H9 (cell line): Measurements from ENCODE around the gene LRRC74B. TPM values are rescaled to one million over a fixed set of nuclear protein-coding genes. Genes with fewer than 3 reads are reported as not detected.

Source experiments
- DNase-seq: peaks from one replicate; pipeline ENCODE4 v3.0.0-alpha.2; 2017
- H2AFZ ChIP-seq: one replicate; pipeline ENCODE4 v1.6.1; 2013; ENCODE audit warnings: mild to moderate bottlenecking, low read length, control low read depth, moderate library complexity
- H2AK5ac ChIP-seq: 2 replicates; pipeline ENCODE4 v1.6.1; 2013; ENCODE audit warnings: low read length, control low read depth, mixed read lengths; ENCODE audit not compliant: insufficient read length
- H2BK120ac ChIP-seq: one replicate; pipeline ENCODE4 v1.6.1; 2013; ENCODE audit warnings: low read depth, mild to moderate bottlenecking, low read length, control low read depth, inconsistent platforms; ENCODE audit not compliant: poor library complexity, severe bottlenecking
- H2BK12ac ChIP-seq: 2 replicates; pipeline ENCODE4 v1.6.1; 2013; ENCODE audit warnings: low read length, control low read depth, mixed read lengths, low read depth; ENCODE audit not compliant: insufficient read length
- H2BK15ac ChIP-seq: 2 replicates; pipeline ENCODE4 v1.6.1; 2013; ENCODE audit warnings: low read depth, low read length, control low read depth
- H2BK20ac ChIP-seq: one replicate; pipeline ENCODE4 v1.6.1; 2013; ENCODE audit warnings: low read depth, mild to moderate bottlenecking, low read length, control low read depth, inconsistent platforms; ENCODE audit not compliant: poor library complexity, severe bottlenecking
- H2BK5ac ChIP-seq: 2 replicates; pipeline ENCODE4 v1.6.1; 2013; ENCODE audit warnings: low read length, control low read depth, mixed read lengths; ENCODE audit not compliant: insufficient read length
- H3K14ac ChIP-seq: 2 replicates; pipeline ENCODE4 v1.6.1; 2013; ENCODE audit warnings: low read length, control low read depth; ENCODE audit not compliant: insufficient read depth
- H3K18ac ChIP-seq: 2 replicates; pipeline ENCODE4 v1.6.1; 2013; ENCODE audit warnings: low read depth, mild to moderate bottlenecking, mixed read lengths, low read length, control low read depth; ENCODE audit not compliant: insufficient read length
- H3K23ac ChIP-seq: 2 replicates; pipeline ENCODE4 v1.6.1; 2013; ENCODE audit warnings: low read length, control low read depth, mixed read lengths, low read depth; ENCODE audit not compliant: insufficient read length
- H3K23me2 ChIP-seq: 2 replicates; pipeline ENCODE4 v1.6.1; 2013; ENCODE audit warnings: low read depth, mild to moderate bottlenecking, mixed read lengths, low read length, control low read depth; ENCODE audit not compliant: insufficient read length, poor library complexity, severe bottlenecking
- H3K27ac ChIP-seq: 2 replicates; pipeline ENCODE4 v1.5.1; 2013; ENCODE audit warnings: low read length, control low read depth, mixed read lengths, low read depth; ENCODE audit not compliant: insufficient read length
- H3K27me3 ChIP-seq: 2 replicates; pipeline ENCODE4 v1.6.1; 2013; ENCODE audit warnings: low read length, control low read depth, inconsistent platforms; ENCODE audit not compliant: insufficient read depth
- H3K4ac ChIP-seq: 2 replicates; pipeline ENCODE4 v1.6.1; 2013; ENCODE audit warnings: low read depth, mild to moderate bottlenecking, control low read depth, inconsistent platforms, low read length, moderate library complexity
- H3K4me1 ChIP-seq: 2 replicates; pipeline ENCODE4 v1.6.1; 2013; ENCODE audit warnings: low read length, control low read depth, inconsistent platforms; ENCODE audit not compliant: insufficient read depth
- H3K4me2 ChIP-seq: 2 replicates; pipeline ENCODE4 v1.6.1; 2013; ENCODE audit warnings: low read length, control low read depth, mixed read lengths; ENCODE audit not compliant: insufficient read length, insufficient read depth
- H3K56ac ChIP-seq: 2 replicates; pipeline ENCODE4 v1.6.1; 2013; ENCODE audit warnings: low read depth, mild to moderate bottlenecking, mixed read lengths, low read length, control low read depth; ENCODE audit not compliant: insufficient read length
- H3K79me1 ChIP-seq: 2 replicates; pipeline ENCODE4 v1.6.1; 2013; ENCODE audit warnings: low read depth, mild to moderate bottlenecking, moderate library complexity, low read length, control low read depth, inconsistent platforms; ENCODE audit not compliant: insufficient read depth, poor library complexity, severe bottlenecking
- H3K79me2 ChIP-seq: 2 replicates; pipeline ENCODE4 v1.6.1; 2013; ENCODE audit warnings: low read length, control low read depth, inconsistent platforms; ENCODE audit not compliant: insufficient read depth
- H3K9ac ChIP-seq: 2 replicates; pipeline ENCODE4 v1.6.1; 2013; ENCODE audit warnings: low read length, control low read depth, mixed read lengths; ENCODE audit not compliant: insufficient read length; ENCODE audit errors: extremely low read depth
- H3K9me3 ChIP-seq: one replicate; pipeline ENCODE4 v1.6.1; 2013; ENCODE audit warnings: low read depth, low read length, inconsistent platforms; ENCODE audit not compliant: control insufficient read depth
- H3T11ph ChIP-seq: one replicate; pipeline ENCODE4 v1.6.1; 2013; ENCODE audit warnings: mild to moderate bottlenecking, low read length, control low read depth, inconsistent platforms
- H4K20me1 ChIP-seq: one replicate; pipeline ENCODE4 v1.6.1; 2013; ENCODE audit not compliant: control insufficient read depth, insufficient read length, insufficient read depth
- H4K5ac ChIP-seq: 2 replicates; pipeline ENCODE4 v1.6.1; 2013; ENCODE audit warnings: low read depth, mild to moderate bottlenecking, mixed read lengths, low read length, control low read depth; ENCODE audit not compliant: insufficient read length
- H4K8ac ChIP-seq: replicated peaks from 2 replicates; pipeline ENCODE4 v1.6.1; 2013; ENCODE audit warnings: low read length, control low read depth, mixed read lengths, low read depth; ENCODE audit not compliant: insufficient read length
- H4K91ac ChIP-seq: 2 replicates; pipeline ENCODE4 v1.6.1; 2013; ENCODE audit warnings: low read depth, mild to moderate bottlenecking, moderate library complexity, mixed read lengths, low read length, control low read depth; ENCODE audit not compliant: insufficient read length
- H3K27ac Mint-ChIP-seq, 3 experiments: 2 replicates in 2 of 3; 3 replicates in 1 of 3; pipeline ENCODE4 v1.8.0; 2020 to 2021; ENCODE audit warnings: mixed read lengths in 3 of 3, mild to moderate bottlenecking in 1 of 3, moderate library complexity in 1 of 3
- H3K27me3 Mint-ChIP-seq: 2 replicates; pipeline ENCODE4 v1.8.0; 2021; ENCODE audit warnings: low read depth, mild to moderate bottlenecking, moderate library complexity, mixed read lengths
- H3K36me3 Mint-ChIP-seq, 3 experiments: 2 replicates in 2 of 3; 3 replicates in 1 of 3; pipeline ENCODE4 v1.8.0; 2020 to 2021; ENCODE audit warnings: low read depth in 3 of 3, mixed read lengths in 3 of 3; ENCODE audit not compliant: insufficient read depth in 1 of 3
- H3K4me1 Mint-ChIP-seq, 2 experiments: 2 replicates each; pipeline ENCODE4 v1.8.0; 2020; ENCODE audit warnings: mixed read lengths in 2 of 2
- H3K4me3 Mint-ChIP-seq, 2 experiments: 2 replicates in 1 of 2; 3 replicates in 1 of 2; pipeline ENCODE4 v1.8.0; 2020 to 2021; ENCODE audit warnings: mild to moderate bottlenecking in 2 of 2, mixed read lengths in 2 of 2, moderate library complexity in 1 of 2
- H3K9me3 Mint-ChIP-seq, 2 experiments: 2 replicates in 1 of 2; 3 replicates in 1 of 2; pipeline ENCODE4 v1.8.0; 2020; ENCODE audit warnings: mild to moderate bottlenecking in 2 of 2, mixed read lengths in 2 of 2, moderate library complexity in 1 of 2
- WGBS: extraction: QIAGEN DNeasy Blood & Tissue Kit; methylation state at CpG from one replicate; pipeline ENCODE4 v1.1.7; 2013; ENCODE audit warnings: missing lambda C conversion rate, low lambda C conversion rate, mixed read lengths; ENCODE audit not compliant: insufficient read length; ENCODE audit errors: extremely low coverage; 5-methylcytosine and 5-hydroxymethylcytosine counted together
- total RNA-seq: library from RNA; stranded (reverse); gene quantifications from 2 replicates; pipeline ENCODE4 v1.2.1, GENCODE V29; 2021
- TF ChIP-seq, protein P1 (sequence below): fragments of 200-600 bp; sonication (generic); conservative IDR thresholded peaks from 3 replicates; pipeline ENCODE4 v1.8.0; 2021; ENCODE audit warnings: antibody characterized with exemption, mild to moderate bottlenecking

Gene LRRC74B
- total RNA-seq, 1 experiment from 2014 or later, result not detected

- peak overlapping the region in 1 of 2 experiments; percentile 53; a peak in 4 of 5 replicates for H3K4me3 Mint-ChIP-seq
- TF ChIP-seq, protein P1, sequence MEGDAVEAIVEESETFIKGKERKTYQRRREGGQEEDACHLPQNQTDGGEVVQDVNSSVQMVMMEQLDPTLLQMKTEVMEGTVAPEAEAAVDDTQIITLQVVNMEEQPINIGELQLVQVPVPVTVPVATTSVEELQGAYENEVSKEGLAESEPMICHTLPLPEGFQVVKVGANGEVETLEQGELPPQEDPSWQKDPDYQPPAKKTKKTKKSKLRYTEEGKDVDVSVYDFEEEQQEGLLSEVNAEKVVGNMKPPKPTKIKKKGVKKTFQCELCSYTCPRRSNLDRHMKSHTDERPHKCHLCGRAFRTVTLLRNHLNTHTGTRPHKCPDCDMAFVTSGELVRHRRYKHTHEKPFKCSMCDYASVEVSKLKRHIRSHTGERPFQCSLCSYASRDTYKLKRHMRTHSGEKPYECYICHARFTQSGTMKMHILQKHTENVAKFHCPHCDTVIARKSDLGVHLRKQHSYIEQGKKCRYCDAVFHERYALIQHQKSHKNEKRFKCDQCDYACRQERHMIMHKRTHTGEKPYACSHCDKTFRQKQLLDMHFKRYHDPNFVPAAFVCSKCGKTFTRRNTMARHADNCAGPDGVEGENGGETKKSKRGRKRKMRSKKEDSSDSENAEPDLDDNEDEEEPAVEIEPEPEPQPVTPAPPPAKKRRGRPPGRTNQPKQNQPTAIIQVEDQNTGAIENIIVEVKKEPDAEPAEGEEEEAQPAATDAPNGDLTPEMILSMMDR, result no peak
These were observed 14.9 kb upstream of the LRRC74B start for GRCh38 chr22:21030621-21031544.

More at GRCh38 chr22:21030621-21031544, 14.9 kb upstream of the LRRC74B start:
- Histone ChIP-seq H2BK15ac (no peak overlapping the region), H3K56ac (no peak overlapping the region), H3K79me1 (no peaks in the 10 kb centered on the region), H3K18ac (no peak overlapping the region), H3T11ph (no peak overlapping the region), H4K91ac (no peak overlapping the region), H3K9ac (no peak overlapping the region), H2BK12ac (no peak overlapping the region), H3K23ac (no peak overlapping the region), H4K5ac (no peak overlapping the region), H3K14ac (no peak overlapping the region), H3K23me2 (no peaks in the 10 kb centered on the region), H3K27me3 (peaks cover 3% of the 10 kb centered on the region; the same call in 1 of the 2 replicates), H4K8ac (no peak overlapping the region), H2BK20ac (no peak overlapping the region), H3K4me1 (no peaks in the 10 kb centered on the region; the same call in 1 of the 2 replicates), H2BK5ac (no peak overlapping the region), H2AK5ac (no peak overlapping the region), H2AFZ (no peak overlapping the region), H3K27ac (no peak overlapping the region), H2BK120ac (no peak overlapping the region), H3K9me3 (no peaks in the 10 kb centered on the region), H3K79me2 (no peaks in the 10 kb centered on the region), H3K4me2 (no peak overlapping the region), H3K4ac (no peak overlapping the region), H4K20me1 (no peaks in the 10 kb centered on the region)
- H3K27me3 Mint-ChIP-seq, result peaks cover 43% of the 10 kb centered on the region
- H3K4me1 Mint-ChIP-seq, result peaks cover 10 to 21% of the 10 kb centered on the region in 2 experiments
- H3K27ac Mint-ChIP-seq, result no peak overlapping the region
- DNase-seq, result no peak
- H3K9me3 Mint-ChIP-seq, result no peaks in the 10 kb centered on the region
- no CpG with 5 or more reads among the region's 40 CpGs for WGBS
- no peaks in the 10 kb centered on the region for H3K36me3 Mint-ChIP-seq
